Fibroblast of villous mesenchyme (primary cell): ENCODE results near the gene SAMD11. TPM values are rescaled to one million over a fixed set of nuclear protein-coding genes. Genes with fewer than 3 reads are reported as not detected.

ENCODE experiments used
- DNase-seq: peaks from one replicate; pipeline ENCODE4 v3.0.0-alpha.2; 2010; ENCODE audit warnings: low read depth
- H3K4me3 ChIP-seq: 2 replicates; pipeline ENCODE4 v1.5.1; 2011; ENCODE audit warnings: low read depth, mild to moderate bottlenecking, low read length
- total RNA-seq: library from RNA; depleted of rRNA; stranded (reverse); fragments of >200 nt; gene quantifications from 2 replicates; pipeline ENCODE4 v1.2.3, GENCODE V29; 2012
- TF ChIP-seq, protein P1 (sequence below): IDR thresholded peaks from 2 replicates; pipeline ENCODE4 v1.5.1; 2012; ENCODE audit warnings: low read depth, mild to moderate bottlenecking, low read length; ENCODE audit not compliant: insufficient read depth

The SAMD11 gene
- total RNA-seq, 1 donor: 2.2 TPM

DNA sequence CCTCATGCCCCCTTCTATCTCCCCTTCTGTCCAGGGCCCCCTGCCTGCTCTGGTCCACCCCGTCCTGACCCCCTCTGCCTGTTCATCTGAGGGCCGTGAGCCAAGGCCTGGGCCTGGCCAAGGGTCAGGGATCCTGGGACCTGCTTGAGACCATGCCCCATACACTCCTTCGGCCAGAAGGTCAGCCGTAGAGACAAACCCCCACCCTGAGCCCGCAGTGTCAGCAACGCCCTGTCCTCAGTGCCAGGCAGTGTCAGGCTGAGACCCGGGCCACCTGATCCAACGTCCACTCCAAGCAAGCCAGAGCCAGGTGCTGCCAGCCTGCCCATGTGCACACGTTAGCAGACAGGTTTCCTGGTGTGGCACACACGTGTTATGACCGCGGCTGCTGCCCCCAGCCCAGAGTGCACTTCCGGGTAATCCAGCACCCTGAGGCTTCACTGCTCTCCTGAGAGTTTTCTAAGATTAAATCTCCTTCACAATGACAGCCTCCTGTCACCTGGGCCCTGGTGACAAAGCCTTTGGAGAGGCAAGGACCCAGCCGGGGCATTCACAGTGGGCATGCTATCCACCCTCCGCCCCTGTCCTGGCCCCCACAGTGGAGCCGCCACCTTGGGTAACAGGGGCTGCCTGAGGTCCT lies 10.1 kb upstream of the SAMD11 start:
- H3K4me3 ChIP-seq: no peak overlapping the region
- TF ChIP-seq, protein P1, sequence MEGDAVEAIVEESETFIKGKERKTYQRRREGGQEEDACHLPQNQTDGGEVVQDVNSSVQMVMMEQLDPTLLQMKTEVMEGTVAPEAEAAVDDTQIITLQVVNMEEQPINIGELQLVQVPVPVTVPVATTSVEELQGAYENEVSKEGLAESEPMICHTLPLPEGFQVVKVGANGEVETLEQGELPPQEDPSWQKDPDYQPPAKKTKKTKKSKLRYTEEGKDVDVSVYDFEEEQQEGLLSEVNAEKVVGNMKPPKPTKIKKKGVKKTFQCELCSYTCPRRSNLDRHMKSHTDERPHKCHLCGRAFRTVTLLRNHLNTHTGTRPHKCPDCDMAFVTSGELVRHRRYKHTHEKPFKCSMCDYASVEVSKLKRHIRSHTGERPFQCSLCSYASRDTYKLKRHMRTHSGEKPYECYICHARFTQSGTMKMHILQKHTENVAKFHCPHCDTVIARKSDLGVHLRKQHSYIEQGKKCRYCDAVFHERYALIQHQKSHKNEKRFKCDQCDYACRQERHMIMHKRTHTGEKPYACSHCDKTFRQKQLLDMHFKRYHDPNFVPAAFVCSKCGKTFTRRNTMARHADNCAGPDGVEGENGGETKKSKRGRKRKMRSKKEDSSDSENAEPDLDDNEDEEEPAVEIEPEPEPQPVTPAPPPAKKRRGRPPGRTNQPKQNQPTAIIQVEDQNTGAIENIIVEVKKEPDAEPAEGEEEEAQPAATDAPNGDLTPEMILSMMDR: no peak
- DNase-seq: no peak

DNA sequence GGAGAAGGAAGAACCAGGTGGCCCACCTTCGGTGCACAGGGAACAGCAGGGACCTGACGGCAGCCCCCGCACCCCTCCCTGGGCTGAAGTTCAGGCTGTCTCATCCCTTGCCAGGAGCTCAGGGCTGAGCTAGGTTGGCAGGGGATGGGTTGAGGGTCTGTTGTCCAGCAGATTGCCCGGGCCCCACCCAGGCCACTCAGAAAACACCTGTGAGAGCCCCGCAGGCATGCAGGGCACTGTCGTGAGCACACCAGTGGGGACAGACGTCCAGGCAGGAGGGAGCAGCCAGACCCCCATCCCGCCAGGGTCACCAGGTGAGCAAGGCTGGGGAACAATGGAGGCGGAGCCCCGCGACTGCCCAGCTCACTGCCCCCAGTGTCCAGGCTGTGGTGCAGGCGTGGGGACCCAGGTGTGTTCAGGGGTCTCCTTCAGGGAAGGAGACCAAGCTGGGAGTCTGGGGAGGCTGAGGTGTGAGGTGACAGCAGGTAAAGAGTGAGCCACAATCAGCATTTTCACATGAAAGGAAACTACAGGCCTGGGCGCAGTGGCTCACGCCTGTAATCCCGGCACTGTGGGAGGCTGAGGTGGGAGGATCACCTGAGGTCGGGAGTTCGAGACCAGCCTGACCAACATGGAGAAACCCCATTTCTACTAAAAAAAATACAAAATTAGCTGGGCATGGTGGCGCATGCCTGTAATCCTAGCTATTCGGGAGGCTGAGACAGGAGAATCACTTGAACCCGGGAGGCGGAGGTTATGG lies 9.4 kb upstream of the SAMD11 start:
- TF ChIP-seq, protein P1: no peak
- H3K4me3 ChIP-seq: no peak overlapping the region
- no peak for DNase-seq

DNA sequence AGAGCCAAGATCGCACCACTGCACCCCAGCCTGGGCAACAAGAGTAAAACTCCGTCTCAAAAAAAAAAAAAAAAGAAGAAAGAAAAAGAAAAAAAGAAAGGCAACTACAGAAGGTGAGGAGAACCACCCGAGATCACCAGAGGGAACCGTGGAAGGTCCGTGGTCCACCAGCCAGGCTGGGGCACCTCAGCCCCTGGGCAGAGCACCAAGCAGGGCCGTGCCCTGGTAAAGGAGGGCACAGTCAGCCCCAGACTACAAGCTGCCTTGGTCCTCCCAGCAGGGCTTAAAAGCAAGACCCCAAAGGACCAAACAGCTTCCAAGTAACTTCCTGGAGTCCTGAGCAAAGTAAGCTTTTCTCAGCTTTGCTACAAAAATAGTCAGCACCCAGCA lies 8.8 kb upstream of the SAMD11 start:
- no peak for DNase-seq
- H3K4me3 ChIP-seq: no peak overlapping the region
- TF ChIP-seq, protein P1: no peak

DNA sequence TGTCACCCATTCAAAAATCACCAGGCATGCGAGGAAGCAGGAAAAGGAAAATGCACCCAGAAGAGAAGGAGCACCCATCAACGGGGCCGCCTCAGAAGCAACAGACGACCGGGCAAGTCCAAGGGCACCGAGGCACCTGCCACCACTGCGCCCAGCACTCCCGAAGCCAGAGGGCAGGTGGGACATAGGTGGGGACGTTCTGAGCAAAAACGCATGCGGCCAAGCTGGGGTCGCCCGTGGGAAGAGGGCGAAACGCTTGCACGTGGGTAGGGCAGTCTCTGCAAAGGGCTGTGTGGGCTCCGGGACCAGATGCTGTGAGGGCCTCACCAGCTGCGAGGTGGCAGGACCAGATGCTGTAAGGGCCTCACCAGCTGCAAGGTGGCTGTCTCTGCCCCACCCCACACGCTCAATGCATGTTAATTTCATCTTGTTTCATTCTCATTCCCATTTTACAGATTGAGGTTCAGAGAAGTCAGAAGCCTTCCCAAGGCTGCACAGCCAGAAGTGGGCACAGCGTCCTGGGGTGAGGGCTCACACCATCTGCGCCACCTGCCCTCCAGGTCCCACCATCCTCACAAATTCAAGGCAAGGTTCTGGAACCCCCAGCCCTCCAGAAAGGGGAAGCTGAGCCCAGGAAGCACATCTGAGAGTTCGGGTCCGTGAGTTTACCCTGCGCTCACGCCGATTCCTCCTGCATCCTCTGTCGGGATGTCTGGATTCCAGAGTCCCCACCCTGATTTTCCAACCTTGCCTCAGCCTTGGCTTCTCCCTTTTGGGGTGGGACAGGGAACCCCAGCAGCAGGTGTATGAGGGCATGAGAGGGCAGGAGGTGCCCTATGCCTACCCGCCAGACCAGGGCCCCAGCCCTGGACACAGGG lies 8.2 kb upstream of the SAMD11 start:
- TF ChIP-seq, protein P1: no peak
- DNase-seq: no peak

DNA sequence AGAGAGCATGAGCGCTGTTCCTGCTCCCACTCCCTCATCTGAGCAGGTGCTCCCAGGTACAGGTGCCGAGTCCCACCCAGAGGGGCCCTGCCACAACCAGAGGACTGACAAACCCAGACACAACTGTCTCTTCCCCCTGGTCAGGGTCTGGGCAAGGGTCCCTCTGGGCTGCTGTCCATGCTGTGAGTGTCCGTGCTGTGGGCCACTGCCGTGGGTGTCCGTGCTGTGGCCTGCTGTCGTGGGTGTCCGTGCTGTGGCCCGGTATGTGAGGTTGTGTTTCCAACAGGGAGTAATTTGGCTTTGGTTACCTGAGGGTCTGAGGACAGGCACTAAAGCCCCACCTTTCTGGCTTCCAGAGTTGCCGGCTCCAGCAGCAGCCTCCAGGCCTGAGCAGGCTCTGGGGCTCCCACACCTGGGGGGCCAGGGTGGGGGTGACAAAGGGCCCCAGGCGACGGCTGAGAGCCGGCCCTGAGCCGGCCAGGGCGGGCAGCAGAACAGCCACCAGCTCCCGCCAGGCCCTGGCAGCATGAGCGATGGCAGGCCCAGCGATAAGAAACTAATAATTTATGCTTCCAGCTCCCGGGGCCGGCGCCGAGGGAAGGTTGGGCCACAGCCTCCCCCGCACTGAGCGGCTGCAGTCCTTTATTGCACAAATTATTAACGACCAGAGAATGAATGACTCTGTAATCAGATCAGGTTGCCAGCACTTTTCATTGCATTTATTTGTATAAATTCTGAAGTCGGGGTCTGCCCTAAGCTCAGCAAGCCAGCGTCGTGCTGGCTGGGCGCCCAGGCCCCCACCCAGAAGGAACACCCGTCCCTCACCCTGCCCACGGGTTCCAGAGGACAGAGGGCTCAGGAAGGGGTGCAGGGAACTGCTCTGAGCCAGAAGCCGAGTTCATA lies 7.3 kb upstream of the SAMD11 start:
- peak; percentile 18 for DNase-seq
- TF ChIP-seq, protein P1: no peak
- no peak overlapping the region for H3K4me3 ChIP-seq

More for the DNA sequence above, 8.2 kb upstream of the SAMD11 start:
- H3K4me3 ChIP-seq: no peak overlapping the region

DNA sequence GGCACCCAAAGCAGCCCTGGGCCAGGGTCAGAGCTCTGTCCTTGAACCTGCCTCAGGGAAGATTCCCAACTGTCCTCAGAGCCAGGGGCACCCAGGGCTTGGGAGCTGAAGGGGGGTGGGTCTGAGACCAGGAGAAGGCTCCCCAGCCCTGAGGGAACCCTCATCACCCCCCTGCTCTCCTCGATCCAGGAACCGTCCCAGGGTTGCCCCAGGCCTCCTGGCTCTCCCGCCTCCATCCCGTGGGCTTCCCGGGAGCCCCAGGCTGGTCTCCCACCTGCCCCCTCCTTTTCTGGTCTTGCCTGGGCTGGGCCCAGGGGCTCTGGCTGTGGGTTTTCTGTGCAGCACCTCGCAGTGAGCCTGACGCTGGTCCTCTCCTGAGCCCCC lies 6.7 kb upstream of the SAMD11 start:
- DNase-seq: no peak
- TF ChIP-seq, protein P1: no peak
- no peak overlapping the region for H3K4me3 ChIP-seq
